ENCODE measurements around the gene SLC27A3. TPM values are rescaled to one million over a fixed set of nuclear protein-coding genes. Genes with fewer than 3 reads are reported as not detected.
A peak's percentile ranks its signal among the peaks of the same experiment; 100 is the strongest.

SLC27A3 gene
- total and polyA plus RNA-seq, 2 donors from 2014 or later, result 36.9 to 54.0 TPM

- H3K4me1 ChIP-seq (ENCODE audit: control insufficient read depth in 2 of 3, insufficient read depth in 2 of 3, low read depth in 1 of 3, low read length in 3 of 3), result peaks cover 0 to 7% (median 4%) of the 10 kb centered on the region in 3 donors
- DNase-seq (peak in 1 of 5 donors; percentile 61), FAIRE-seq (no peak)
- no peaks in the 10 kb centered on the region for H3K9me3 ChIP-seq (ENCODE audit: control insufficient read depth in 2 of 3, insufficient read depth in 1 of 3, low read length in 3 of 3)
- no peak for TF ChIP-seq CTCF (IDR thresholded peaks at IDR 0.05; ENCODE audit: borderline replicate concordance, extremely low read depth, insufficient read depth)
- no peaks in the 10 kb centered on the region for H3K36me3 ChIP-seq (ENCODE audit: control insufficient read depth in 2 of 3, insufficient read depth in 3 of 3, low read length in 3 of 3)
- no peaks in the 10 kb centered on the region for H3K27me3 ChIP-seq (ENCODE audit: control insufficient read depth, insufficient read depth, low read length)
- H3K9ac ChIP-seq (ENCODE audit: low read length in 3 of 3), result no peak overlapping the region
- H3K4me3 ChIP-seq (ENCODE audit: low read length in 3 of 3), result no peak overlapping the region
- no peak overlapping the region for H3K27ac ChIP-seq (ENCODE audit: low read depth in 2 of 2, low read length in 2 of 2)
- intact Hi-C loops (cut with DNase I), result loop anchor here (10.0 kb wide), 1 partner anchor 189 kb away; the partner anchor contains the start of gene RAB13
Observed at GRCh38 chr1:153795330-153795837, 20.2 kb downstream of the SLC27A3 start.

GRCh38 chr1:153795934-153796785, 21.0 kb downstream of the SLC27A3 start:
- Histone ChIP-seq H3K4me3 (ENCODE audit: low read length in 3 of 3) (no peak overlapping the region), H3K9me3 (ENCODE audit: control insufficient read depth in 2 of 3, insufficient read depth in 1 of 3, low read length in 3 of 3) (no peaks in the 10 kb centered on the region), H3K4me1 (ENCODE audit: control insufficient read depth in 2 of 3, insufficient read depth in 2 of 3, low read depth in 1 of 3, low read length in 3 of 3) (peaks cover 0 to 3% (median 0%) of the 10 kb centered on the region in 3 donors), H3K9ac (ENCODE audit: low read length in 3 of 3) (no peak overlapping the region), H3K27me3 (ENCODE audit: control insufficient read depth, insufficient read depth, low read length) (no peaks in the 10 kb centered on the region), H3K27ac (ENCODE audit: low read depth in 2 of 2, low read length in 2 of 2) (no peak overlapping the region), H3K36me3 (ENCODE audit: control insufficient read depth in 2 of 3, insufficient read depth in 3 of 3, low read length in 3 of 3) (no peaks in the 10 kb centered on the region)
- intact Hi-C loops (cut with DNase I), result loop anchor here (10.0 kb wide), 1 partner anchor 189 kb away; the partner anchor contains the start of gene RAB13
- FAIRE-seq (no peak), DNase-seq (peak in 1 of 5 donors; percentile 44)
- TF ChIP-seq CTCF (IDR thresholded peaks at IDR 0.05; ENCODE audit: borderline replicate concordance, extremely low read depth, insufficient read depth), result no peak

GRCh38 chr1:153796786-153797659, 21.8 kb downstream of the SLC27A3 start:
- no peaks in the 10 kb centered on the region for H3K27me3 ChIP-seq (ENCODE audit: control insufficient read depth, insufficient read depth, low read length)
- intact Hi-C loops (cut with DNase I), result loop anchor here (10.0 kb wide), 1 partner anchor 188 kb away; the partner anchor contains the start of gene RAB13
- no peaks in the 10 kb centered on the region for H3K36me3 ChIP-seq (ENCODE audit: control insufficient read depth in 2 of 3, insufficient read depth in 3 of 3, low read length in 3 of 3)
- TF ChIP-seq CTCF (IDR thresholded peaks at IDR 0.05; ENCODE audit: borderline replicate concordance, extremely low read depth, insufficient read depth), result peak; percentile 88
- no peaks in the 10 kb centered on the region for H3K9me3 ChIP-seq (ENCODE audit: control insufficient read depth in 2 of 3, insufficient read depth in 1 of 3, low read length in 3 of 3)
- FAIRE-seq, result no peak
- H3K4me1 ChIP-seq (ENCODE audit: control insufficient read depth in 2 of 3, insufficient read depth in 2 of 3, low read depth in 1 of 3, low read length in 3 of 3), result peaks cover 0 to 3% (median 0%) of the 10 kb centered on the region in 3 donors
- peak in 4 of 5 donors; percentile 72 to 85 (median 80) for DNase-seq
- H3K4me3 ChIP-seq (ENCODE audit: low read length in 3 of 3), result no peak overlapping the region
- H3K9ac ChIP-seq (ENCODE audit: low read length in 3 of 3), result no peak overlapping the region
- no peak overlapping the region for H3K27ac ChIP-seq (ENCODE audit: low read depth in 2 of 2, low read length in 2 of 2)

Data from kidney (tissue), 14 donors.